OCI-M1 (cell line): ENCODE results near the gene SKOR1.

Source experiments
- DNase-seq: peaks from one replicate; lab custom pipeline; 2025; lab: John Stamatoyannopoulos, UW

SKOR1 gene

DNA sequence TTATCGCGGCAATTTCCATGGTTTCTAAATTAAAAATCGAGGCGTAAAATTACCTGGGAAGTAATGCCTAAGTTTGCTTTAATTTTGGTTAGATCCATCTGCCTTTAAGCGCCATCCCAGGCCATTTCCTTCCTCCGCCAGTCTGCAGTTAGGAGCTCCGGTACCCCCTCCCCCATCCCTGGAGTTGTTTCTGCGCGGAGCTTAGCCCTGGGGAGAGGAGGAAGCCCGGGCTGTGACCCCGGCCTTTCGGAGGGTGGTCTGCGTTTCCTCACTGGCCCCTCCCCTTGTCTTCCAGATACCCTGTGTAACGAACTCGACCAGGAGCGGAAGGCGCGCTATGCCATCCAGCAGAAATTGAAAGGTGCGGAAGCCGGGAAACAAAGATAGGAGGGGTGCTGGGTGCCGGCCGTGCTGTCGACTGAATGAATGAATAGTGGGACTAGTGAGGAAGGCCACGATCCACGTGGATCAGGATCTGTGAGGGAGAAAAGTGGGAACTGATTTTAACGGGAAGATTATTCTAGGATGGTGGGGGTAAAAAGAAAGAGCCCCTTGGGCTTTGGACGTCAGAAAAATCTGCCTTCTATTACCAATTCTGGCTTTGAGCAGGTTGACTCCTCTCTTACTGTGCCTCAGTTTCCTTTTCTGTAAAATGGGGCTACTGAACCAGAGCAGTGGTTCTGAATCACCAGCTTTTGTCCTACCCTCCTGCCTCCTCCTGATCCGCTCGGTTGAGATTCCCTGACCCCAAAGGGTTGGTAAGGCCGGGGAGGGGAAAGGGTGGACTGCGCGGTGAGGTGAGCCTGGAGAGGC, 7.8 kb downstream of the SKOR1 start:
- DNase-seq = no peak

DNA sequence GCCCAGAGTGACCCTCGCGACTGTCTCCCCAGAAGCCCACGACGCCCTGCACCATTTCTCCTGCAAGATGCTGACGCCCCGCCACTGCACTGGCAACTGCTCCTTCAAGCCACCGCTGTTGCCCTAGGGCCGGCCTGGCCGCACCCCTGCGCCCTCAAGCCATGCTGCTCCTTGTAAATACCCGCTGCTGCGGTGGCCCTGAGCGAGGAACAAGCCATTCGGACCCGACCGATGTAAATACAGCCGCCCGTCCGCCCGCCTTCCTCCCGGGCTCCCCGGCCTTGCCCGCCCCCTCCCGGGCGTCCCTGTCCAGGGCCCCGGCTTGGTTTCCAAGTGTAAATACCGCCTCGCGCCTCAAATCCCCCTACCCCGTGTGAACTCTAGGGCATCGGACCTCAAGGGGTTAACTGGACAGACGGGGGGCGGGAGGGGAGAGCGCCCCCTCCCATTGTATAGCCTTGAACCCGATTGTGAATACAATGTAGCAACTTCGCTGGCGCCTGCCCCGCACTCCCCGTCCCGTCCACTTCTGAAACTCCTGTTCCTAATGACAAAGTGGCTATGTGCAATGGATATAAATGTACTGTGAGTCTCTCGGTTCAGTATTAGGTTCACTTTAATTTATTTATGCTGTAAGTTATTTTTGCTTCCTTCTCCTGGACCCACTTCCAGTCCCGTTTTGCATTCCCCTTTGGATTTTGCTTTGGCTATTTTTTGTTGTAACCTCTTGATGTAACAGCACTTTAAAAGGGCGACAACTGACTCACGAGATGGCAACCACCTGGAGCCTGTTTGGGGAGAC, 8.6 kb downstream of the SKOR1 start:
- peak; percentile 82 for DNase-seq

DNA sequence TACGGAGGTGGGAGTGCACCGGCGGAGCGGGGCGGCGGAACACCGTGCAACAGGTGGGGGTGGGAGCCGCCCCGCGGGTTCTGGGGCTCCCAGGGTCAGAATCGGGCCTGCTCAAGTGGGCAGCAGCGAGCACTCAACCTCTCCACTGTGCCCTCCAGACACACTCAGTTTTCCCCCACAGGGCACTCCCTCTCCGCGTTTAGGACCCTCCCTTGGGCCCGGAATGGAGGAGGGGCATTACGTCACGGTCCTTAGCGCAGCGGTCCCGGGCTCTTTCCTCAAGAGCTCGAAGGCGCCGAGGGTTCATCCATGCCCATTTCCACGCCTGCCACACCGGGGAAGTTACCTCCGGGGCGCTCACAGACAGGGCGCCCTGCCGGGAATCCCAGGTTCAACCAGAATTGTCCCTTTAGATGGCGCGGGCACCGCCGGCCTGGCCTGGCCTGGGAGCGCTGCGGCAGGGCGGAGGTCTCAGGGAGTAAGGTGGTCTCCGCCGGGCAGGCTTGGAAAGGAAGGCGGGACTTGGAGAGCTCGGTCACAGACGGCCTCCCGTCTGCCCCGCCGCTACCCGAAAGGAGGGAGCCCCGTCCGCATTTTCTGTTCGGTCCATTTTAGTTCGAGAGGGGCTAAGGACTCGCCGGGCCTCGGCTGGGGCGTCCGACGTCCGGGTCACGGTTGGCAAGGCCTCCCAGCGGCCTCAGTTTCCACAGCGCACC, 9.4 kb downstream of the SKOR1 start:
- no peak for DNase-seq

DNA sequence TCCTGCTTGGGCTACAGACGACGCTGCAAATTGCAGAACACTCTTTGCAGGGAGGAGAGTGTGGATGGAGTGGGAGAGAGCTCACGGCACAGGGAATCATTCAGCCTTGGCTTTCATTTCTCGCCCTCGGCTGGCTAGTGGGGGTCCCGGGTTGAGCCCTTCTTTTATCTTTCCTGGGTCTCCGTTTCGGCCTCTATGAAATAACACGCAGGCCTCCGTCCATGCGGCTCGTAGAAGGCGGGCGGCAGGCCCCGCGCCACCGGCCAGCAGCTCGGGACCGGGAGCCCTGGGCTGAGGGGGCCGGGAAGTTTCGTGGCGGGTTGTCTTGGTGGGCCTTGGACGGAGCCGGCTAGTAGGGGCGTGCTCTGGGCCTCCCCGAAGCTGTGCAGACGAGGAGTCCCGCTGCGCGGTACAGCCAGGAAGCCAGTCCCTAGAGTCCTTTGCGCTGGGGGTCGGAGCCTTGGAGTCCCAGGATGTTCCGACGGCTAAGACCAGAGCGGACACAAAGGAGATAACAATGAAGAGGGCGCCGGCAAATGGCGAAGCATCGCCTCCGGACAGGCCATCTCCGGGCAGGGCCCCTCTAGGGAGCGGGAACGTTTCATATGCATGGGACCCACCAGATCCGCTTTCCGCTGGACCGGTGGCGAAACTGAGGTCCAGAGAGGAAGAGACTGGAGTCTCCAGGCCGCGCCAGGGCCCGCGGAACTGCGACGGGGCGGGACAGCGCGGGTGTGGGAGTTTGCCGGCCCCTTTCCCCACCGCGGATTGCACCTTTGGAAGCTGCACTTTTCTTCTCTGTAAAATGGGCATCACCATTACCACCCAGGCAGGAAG, 10.2 kb downstream of the SKOR1 start:
- no peak for DNase-seq

DNA sequence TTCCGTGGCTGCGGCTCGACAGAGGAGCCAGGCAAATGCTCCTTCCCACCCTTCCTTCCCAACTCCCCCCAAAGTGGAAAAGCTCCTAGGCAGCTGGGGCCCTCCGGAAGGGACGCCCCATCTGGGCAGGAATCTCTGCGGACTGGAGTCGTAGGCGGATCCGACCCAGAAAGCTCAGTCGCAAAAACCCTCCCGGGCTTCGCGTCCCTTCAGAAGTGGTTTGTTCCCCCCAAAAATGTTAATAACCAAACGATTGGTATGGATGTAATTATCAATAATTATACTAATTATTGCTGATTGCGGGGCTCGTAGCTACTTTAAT, 10.8 kb downstream of the SKOR1 start:
- no peak for DNase-seq

DNA sequence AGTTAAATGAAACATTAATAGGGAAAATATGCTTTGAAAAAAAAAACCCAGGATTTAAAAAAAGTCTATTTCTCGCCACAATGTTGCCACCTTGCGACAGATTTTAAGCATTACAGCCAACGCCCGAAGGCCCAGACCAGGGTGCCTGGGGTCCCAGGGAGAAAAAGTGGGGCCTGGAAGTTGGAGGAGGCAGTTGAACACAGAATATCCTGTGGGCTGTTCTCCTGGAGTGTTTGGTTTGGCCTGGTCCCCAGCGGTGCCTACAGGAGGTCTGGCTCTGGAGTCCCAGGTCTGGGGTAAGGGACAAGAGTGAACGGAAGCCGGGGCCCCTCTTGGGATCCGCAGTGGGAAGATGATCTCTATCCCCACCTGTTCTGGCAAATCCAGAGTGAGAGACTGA, 11.2 kb downstream of the SKOR1 start:
- peak; percentile 73 for DNase-seq

DNA sequence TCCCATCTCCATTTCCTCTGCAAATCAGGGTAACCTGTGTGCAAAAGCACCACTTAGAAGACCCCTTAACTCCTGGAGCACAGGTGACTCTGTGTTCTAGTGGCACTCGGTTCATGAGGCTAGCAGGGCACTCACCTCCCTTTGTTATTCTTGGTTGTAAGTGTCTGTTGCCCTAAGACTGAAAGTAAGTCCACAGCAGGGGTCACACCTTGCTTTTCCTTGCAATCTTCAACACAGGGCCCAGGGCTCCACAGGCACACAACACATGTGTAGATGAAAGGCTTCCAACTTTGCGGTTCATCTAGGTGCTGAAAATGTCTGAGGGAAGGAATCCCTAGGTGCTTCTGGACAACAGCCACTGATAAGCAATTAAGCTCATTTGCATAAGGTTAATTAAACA, 11.6 kb downstream of the SKOR1 start:
- no peak for DNase-seq

DNA sequence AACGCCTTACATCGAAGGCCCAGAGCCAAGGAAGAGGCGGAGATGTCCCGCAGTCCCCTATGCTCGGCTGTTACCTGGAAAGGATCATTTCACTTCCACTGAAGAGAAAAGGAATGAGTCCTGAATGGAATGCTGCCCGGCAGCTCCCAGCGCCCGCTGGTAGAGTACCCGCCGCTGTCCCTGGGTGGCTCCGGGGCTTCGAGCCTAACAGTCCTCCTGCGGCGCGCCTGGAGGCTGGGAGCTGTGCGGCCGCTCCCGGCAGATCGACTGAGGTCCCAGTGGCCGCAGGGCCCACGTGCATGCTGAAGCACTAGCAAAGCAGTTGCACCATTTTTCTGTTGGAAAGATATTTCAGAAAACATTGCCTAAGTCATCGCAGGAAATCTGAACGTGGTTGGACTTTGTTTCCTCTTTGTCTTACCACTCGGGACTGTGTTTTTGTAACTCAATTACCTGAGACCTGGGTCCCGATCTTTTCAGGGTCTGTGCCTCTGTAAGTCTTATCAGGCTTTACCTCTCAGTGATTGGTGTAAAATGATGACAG, 13.6 kb downstream of the SKOR1 start:
- peak; percentile 75 for DNase-seq

DNA sequence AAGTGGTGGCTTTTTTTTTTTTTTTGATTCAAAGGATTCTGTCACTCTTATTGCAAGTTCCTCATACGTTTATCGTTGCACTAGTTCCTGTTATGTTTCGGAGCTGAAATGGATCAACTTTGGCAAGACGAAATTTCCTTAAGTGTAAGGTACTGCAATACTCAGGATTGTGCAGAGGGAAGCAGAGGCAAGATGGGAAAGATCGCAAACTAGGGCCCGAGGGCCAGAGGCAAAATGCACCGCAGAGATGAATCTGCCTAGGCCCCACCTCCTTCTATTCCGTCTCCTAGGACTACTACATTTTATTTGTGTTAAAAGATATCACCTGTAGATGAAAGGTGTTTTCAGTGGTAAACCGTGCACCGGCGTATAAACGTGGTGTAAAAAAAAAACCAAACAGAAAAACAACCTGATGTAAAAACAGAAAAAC, 14.2 kb downstream of the SKOR1 start:
- DNase-seq = peak; percentile 78

DNA sequence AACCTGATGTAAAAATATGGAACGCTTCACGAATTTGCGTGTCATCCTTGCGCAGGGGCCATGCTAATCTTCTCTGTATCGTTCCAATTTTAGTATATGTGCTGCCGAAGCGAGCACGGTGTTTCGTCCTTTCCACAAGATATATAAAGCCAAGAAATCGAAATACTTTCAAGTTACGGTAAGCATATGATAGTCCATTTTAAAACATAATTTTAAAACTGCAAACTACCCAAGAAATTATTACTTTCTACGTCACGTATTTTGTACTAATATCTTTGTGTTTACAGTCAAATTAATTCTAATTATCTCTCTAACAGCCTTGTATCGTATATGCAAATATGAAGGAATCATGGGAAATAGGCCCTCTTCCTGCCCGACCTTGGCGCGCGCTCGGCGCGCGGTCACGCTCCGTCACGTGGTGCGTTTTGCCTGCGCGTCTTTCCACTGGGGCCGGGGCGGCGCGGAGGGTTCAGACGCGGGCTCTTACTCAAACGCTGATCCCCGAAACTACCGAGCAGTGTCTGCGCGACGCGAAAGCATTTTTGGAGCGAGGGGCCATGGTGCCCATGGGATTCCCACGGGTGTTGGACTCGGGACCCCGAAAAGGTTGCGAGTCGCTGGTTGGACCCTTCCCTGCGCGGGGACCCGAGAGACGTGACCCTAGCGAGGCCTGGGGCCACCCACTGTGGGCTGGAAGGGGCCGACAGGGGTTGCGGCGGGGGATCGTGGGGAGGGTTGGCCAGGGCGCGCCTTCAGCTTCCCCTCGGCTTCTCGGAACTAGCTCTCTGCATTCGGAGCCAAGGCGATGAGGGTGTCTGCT, 14.8 kb downstream of the SKOR1 start, which contains the start of gene RNU6-1:
TSS of gene RNU6-1 (minus strand) at position 117 of the 820 bp plus-strand sequence.
- DNase-seq = peak; percentile 94

DNA sequence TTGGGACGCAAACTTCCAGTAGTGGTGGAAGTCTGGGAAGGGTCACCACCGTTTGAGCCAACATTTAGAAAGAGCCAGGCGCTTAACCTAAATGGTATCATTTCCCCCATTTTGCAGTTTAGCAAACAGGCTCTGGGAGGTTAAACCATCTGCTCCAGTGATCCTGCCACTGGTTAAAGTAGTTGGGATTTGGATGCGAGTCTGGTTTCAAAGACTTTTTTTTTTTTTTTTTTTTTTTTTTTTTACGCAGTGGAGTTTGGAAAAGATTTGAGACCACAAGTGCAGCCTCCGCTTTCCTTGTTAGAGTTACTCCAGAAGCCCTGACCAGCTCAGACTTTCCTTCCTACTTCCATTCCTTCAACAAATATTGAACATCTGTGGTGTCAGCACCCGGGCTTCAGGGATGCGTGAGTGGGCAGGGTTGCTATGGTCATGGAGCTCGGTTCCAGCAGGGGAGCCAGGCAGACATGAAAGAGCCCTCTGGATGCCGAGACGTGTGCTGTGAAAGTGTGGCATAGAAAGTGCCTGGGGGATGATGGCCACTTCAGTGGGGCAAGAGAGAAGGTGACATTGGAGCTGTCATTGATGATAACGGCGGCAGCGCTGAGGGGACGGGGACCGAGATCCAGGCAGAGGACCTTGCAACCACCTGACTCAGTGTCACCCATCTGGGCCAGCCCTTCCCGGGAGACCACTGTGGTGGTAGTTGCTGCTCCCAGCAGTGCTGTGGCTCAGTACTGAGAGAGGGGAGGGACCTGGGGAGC, 15.6 kb downstream of the SKOR1 start:
- peak; percentile 60 for DNase-seq

DNA sequence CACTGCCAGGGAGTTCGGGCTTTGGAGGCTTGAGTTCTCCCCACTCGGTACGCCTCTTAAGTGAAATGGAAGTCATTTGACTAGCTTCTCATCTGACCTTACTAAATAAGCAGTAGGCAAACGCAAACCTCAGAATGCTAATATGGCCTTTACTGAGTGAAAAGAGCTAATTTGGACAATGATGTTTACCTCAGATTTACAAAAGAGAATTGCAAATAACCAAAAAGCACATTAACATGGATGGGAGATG, 16.1 kb downstream of the SKOR1 start:
- no peak for DNase-seq

DNA sequence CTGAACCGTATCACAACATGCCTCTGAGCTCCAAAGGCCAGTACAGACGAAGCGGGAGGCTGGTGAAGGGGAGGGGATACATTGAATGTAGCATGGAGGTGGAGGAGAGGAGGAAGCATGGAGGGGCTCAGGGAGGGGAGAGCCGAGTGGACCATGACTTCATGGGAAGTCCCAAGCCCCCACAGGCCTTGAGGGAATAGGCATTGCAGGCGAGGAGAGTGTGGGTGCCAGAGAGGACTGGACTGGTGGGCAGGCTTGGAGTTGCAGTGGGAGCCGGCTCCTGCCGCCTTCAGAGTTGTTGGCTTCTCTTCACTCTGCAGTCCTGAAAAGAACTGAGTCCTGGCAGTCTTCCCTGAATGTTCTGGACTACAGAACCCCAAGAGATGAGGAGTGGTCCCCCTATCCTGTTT, 17.8 kb downstream of the SKOR1 start:
- no peak for DNase-seq

DNA sequence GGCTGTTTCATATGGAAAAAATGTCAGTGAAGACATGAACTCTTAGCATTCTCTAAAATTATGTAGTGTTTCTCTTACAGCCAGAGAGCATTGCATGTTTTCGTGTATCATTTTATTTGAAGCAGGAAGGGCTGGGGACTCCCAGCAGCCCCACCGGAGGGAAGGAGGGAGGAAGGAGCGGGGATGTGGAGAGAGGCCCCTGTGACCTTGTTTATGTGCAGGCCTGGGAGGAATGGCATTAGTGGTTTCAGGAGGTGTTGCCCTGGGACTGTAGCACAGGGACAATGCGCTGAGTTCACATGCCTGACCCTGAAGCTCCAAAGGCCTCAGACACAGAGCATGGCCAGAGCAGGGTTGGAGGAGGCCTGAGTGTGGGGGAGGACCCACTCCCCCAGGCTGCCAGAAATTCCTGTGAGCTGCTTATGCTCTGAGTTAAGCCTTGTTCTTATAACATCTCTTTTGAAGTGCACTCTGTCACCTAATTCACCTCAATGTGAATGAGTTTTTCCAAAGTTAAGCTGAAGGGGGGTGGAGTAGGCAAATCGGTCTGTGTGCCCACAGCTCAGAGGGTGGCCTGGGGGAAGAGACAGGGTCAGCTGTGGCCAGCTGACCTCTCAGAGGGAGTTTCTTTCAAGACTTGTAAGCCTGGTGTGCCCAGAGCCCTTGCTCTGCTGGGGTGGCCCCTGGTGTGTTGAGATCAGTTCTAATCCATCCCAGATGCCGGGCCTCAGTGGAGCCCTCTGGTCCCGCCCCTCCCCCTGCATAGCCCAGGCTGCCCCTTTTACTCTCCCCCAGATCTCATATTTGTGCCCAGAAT, 18.5 kb downstream of the SKOR1 start:
- no peak for DNase-seq

DNA sequence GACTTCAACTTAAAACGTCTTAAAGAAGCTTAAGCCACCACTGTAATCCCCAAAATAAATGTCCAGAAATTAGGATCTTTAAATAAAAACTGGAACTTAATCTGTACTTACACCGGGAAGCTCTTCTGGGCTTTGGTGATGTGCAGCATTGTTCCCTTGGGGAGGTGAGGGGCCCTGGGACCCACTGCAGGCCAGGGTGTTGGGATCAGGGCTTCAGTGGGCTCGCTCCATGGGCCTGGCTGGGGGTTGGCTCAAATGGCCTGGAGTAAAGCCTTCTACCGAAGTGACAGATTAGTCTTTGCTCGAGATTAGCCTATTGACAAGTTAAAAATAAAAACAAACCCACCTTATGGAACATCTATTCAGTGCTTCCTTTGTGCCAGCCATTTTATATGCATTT, 20.7 kb downstream of the SKOR1 start:
- DNase-seq = no peak

DNA sequence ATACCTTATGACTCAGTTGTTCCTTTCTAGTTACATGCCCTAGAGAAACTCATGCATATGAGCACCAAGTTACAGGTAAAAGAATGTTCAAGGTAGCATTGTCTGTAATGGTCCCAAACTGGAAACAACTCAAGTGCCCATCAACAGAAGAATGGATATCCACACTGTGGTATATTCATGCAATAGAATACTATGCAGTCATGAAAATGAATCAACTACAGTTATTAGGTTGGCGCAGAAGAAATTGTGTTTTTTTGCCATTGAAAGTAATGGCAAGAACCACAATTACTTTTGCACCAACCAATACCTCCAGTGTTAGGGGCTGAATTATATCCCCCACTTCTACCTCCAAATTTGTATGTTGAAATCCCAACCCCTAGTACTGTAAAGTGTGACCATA, 24.2 kb downstream of the SKOR1 start:
- no peak for DNase-seq

DNA sequence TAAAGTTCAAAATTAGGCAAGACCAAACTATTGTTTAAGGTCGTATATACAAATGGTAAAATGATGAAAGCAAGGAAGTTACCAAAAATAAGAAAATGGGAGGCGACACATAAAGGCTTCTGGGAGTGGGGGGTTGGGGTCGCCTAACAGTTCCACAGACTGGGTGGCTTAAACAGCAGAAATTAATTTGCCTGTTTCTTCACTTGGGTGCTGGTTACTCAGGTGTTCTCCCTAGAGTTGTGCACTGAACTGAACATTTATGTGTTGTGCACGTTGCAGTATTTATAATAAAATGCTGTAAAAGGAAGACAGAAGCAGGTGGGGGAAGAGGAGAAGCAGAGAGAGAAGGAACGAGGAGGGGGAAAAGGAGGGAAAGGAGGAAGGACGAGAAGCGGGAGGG, 25.0 kb downstream of the SKOR1 start:
- DNase-seq = no peak

DNA sequence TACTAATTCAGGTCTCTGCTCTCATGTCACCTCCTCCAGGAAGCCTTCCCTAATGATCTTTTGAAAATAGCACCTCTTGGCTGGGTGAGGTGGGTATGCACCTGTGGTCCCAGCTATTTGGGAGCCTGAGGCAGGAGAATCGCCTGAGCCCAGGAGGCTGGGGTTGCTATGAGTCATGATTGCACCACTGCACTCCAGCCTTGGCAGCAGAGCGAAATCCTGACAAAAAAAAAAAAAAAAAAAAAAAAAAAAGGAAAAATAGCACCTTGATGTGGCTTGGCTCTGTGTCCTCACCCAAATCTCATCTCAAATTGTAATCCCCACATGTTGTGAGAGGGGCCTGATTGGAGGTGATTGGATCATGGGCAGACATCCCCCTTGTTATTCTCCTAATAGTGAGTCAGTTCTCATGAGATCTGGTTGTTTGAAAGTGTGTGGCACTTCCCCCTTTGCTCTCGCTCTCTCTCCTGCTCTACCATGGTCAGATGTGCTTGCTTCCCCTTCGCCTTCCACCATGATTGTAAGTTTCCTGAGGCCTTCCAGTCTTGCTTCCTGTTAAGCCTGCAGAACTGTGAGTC, 25.8 kb downstream of the SKOR1 start:
- peak; percentile 44 for DNase-seq

DNA sequence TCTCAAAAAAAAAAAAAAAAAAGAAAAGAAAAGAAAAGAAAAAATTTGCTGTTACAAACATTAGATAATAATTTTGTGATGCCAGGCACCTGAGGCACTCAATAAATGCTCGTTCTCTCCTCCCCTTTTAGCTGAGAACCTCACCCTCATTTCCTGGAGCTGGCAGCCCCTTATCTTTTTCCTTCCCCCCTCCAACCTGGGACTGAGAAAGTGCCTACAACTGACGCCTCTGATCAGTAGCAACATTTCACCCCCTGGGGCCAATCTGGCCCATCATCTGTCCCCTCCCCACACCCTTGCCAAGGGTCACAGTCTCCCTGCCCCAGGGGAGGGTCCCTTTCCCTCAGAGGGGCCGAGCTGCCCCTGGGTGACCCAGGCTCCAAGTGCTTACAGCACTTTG, 27.1 kb downstream of the SKOR1 start:
- no peak for DNase-seq
